ENCODE data around the gene C2orf68. TPM values are rescaled to one million over a fixed set of nuclear protein-coding genes. Genes with fewer than 3 reads are reported as not detected.

The C2orf68 gene, protein sequence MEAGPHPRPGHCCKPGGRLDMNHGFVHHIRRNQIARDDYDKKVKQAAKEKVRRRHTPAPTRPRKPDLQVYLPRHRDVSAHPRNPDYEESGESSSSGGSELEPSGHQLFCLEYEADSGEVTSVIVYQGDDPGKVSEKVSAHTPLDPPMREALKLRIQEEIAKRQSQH
- 20.2 and 24.3 TPM in 2 replicates for total RNA-seq

DNA sequence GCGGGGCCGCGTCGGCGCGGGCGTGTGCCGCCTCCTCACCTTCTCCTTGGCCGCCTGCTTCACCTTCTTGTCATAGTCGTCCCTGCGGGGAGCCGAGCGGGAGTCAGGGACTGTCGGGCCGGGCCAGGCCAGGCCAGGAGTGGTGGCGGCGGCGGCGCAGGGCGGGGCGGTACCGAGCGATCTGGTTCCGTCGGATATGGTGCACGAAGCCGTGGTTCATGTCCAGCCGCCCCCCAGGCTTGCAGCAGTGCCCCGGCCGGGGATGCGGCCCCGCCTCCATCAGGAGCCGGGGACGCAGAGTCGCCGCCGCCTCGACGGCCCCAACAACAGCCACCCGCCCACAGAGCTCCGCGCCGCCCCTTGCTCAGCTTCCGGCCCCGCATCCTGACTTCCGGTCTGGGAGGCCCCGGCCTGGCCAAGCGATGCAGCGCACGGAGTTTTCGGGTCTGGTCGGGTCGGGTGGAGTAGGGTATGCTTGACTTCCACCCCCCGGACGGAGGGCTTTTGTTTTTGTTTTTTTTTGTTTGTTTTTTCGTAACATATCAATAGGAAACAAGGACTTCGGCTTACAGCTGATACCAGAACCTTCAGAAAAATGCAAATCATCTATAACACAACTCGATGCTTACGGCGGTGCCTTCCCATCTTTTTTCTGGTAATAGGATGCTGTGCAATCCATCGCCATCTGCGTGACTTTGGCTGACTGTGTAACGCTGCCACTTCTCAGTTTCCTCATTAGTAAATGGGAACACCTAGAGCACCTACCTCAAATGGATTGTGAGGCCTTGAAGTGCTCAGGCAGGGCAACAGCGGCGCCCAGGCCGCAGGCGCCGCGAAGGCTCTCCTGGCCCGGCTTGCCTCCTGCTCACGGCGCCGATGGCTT lies at the start of gene C2orf68:
TSS of gene C2orf68 (minus strand) at position 362 of the 883 bp plus-strand sequence. CDS start at position 280, 82 bp downstream.

DNA sequence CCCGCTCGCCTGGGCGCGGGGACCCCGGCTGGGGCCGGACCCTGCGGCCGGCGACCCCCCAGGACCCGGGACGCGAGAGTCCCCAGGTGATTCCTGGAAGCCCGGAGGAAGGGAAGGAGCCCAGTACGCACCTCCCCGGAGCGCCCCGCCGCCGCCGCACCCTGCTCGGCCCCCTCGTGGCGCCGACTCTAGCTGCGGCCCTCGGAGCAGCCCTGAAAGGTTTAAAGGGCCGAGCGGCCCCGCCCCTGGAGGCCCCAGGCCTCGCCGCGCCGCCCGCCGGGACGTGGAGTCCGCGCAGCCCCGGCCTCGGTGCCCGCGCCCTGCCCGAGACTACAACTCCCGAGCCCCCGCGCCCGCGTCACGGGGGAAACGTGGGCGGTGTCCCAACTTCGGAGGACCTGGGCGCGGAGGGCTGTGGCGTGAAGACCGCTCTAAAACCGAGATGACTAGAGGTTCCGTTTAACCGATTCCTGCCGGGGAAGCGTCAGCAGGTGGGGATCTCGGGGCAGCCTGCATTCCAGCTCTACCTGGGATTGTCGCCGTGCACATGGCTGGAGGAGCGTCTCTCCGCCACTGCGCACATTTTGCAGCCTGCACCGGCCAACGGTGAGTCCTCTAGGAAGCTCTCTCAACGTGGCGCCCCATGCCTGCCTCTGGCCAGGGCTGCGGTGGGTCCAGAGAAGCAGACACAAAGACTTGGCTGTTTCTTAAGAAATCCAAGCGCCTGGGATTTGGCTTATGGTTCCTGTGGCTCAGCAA lies 9.2 kb downstream of the C2orf68 start, which contains the start of gene TMEM150A:
TSS of gene TMEM150A (minus strand) at position 223 of the 759 bp plus-strand sequence. CDS start 750 bp downstream, outside the sequence.

DNA sequence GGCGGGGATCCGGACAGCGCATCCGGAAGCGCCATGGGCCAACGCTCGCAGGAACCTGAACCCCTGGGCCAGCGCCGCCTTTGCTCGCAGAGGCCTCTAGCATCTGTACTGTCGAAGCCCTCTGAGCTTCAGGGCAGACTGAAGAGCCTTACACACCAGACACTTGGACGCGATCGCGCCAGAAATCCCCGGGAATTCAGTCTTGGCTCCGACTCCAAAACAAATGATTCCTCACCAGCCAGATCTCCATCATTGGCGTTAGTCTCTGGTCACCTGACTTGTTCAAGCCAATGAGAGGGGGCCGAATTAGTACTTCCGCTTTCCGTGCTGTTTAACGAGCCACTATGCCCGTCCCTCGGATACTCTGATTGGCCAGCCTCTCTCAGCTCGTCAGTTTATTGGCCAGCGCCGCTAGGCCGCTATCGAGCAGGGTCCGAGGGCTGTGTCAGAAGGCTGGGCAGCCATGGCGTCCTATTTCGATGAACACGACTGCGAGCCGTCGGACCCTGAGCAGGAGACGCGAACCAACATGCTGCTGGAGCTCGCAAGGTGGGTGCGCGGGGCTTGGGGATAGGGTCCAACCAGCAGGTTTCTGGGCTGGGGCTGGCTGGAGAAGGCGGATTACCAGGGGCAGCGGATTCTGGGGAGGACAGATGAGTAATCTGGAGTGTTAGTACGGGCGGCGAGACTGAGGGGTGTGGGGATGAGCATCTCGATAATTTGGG lies 16.4 kb downstream of the C2orf68 start, which contains the start of gene RNF181:
TSS of gene RNF181 (plus strand) at position 445 of the 725 bp plus-strand sequence. CDS start at position 464, 19 bp downstream.

DNA sequence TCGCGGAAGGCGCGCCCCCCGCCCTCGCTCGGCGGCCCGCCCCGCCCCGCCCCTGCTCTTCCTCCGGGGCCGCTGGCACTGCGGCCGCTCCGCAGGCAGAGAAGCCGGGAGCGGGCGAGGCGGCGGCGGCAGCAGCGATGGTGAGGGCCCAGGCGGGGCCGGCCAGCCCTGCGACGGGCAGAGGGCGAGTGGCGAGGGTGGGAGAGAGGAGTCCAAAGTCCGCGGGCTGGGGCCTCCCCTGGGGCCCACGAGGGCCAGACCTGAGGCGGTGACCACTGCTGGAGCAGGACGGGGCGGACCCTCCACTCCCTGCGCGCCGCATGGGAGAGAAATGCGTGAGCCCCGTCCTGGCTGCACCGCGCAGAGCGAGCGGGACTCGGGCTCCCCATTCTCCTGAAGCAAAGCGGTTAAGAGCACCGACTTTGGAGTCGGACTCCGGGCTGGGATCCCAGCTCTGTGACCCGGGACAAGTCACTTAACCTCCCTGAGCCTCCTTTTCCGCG lies 27.5 kb downstream of the C2orf68 start, which contains the start of gene VAMP5:
TSS of gene VAMP5 (plus strand) at position 78 of the 503 bp plus-strand sequence. CDS start at position 138, 60 bp downstream.

DNA sequence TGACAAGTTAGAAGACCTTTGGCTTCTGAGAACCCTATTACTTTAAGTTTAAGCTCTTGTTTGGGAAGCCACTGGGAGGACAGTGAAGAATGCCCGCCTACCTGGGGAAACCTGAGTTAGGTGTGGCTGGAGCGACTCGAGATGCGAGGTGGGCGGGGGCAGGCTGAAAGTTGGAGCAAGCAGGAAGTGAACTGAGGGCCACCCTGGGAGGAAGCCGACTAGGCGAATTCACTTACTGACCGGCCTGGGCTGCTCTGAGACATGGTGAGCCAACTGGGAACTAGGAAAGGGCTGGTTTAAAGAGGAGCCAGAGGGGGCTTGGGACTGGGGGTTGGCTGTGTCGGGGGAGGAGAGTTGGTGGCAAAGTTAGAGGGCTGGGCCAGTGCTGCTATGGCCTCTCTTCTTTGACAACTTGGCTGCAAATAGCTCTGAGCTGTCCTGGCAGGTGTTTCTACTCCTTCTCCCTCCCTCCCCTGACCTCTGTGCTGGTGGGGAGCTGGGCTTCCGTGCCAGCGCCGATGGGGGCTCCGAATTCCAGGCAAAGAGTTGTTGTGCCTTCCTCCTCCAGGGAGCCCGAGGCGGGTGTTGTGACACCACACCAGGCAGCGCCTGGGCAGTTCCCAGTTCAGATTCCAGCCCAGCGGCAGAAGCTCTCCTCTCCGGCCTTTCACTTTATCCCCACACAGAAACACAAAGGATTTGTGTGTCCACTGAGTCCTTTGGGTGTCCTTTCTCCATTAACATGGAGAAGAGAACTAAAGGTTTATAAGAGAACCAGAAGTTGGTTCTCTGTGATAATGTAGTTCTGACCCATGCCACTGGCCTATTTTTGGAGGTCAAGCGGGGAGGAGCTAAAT lies 34.3 kb downstream of the C2orf68 start, which contains the start of gene VAMP8:
TSS of gene VAMP8 (plus strand) at position 201 of the 857 bp plus-strand sequence. CDS start at position 262, 61 bp downstream.

DNA sequence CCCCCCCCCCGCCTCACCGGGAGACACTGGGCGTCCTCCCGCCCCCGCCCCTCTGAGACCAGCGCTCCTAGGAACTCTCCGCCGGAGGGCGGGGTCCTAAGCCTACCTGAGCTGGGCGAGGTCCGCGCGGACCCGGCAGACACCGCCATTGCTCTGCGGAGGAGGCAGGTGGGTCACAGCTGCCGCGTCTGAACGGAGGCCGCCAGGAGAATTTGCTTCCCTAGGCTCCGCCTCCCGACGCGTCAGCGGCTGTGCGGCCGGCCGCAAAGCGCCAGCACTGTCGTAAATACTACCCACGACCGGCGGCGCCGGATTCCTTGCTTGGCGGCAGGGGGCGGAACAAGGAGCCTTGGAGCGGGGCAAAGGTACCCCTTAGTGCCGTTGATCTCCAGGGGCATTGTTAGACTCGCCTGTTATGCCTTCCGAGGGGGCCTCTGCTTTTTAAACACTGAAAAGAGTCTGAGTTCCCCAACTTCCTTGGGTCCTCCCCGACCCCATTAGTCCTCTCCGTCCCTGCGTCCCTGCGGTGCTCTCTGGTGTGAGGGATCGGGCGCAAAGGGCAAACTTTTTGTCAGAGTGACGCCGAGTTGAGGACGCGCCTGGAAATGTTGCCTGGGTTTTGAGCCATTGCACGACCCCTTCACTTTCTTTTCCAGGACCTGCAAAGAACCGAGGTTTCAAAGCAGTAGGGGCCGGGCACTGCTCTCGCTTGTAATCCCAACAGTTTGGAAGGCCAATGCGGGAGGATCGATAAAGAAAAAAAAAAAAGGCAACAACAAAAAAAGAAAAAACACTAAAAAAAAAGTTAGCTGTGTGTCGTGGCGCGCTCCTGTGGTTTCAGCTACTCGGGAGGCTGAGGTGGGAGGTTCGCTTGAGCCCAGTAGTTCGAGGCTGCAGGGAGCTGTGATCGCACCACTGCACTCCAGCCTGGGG lies 50.3 kb downstream of the C2orf68 start, which contains the start of gene GGCX:
TSS of gene GGCX (minus strand) at position 214 of the 933 bp plus-strand sequence. CDS start at position 149, 65 bp downstream.

Small RNA genes within 50 kb of the gene (small RNA-seq; reads per million reads assigned to genes)
- not detected for gene RN7SL126P

Other genes starting within 250 kb of the C2orf68 start
- gene CAPG, start 201.7 kb downstream of the C2orf68 start, total RNA-seq: 148 and 262 TPM in 2 replicates
- gene SH2D6, start 193.4 kb downstream of the C2orf68 start, total RNA-seq: 1.6 TPM in 1 of 2 replicates, not detected in the other
- 240 and 245 TPM in 2 replicates for gene MAT2A, start 72.9 kb downstream of the C2orf68 start, total RNA-seq
- 49.3 and 54.7 TPM in 2 replicates for gene GGCX, start 50.6 kb downstream of the C2orf68 start, total RNA-seq
- gene VAMP8, start 34.5 kb downstream of the C2orf68 start, total RNA-seq: 1.5 and 1.9 TPM in 2 replicates
- 32.5 and 59.5 TPM in 2 replicates for gene VAMP5, start 27.6 kb downstream of the C2orf68 start, total RNA-seq
- 117 and 168 TPM in 2 replicates for gene RNF181, start 16.3 kb downstream of the C2orf68 start, total RNA-seq
- gene TMEM150A, start 9.4 kb downstream of the C2orf68 start, total RNA-seq: 15.9 and 22.7 TPM in 2 replicates
- gene USP39, start 4.1 kb upstream of the C2orf68 start, total RNA-seq: 33.5 and 39.4 TPM in 2 replicates
- not detected in 2 replicates for gene SFTPB, start 56.1 kb upstream of the C2orf68 start, total RNA-seq
- gene GNLY, start 82.3 kb upstream of the C2orf68 start, total RNA-seq: not detected in 2 replicates
- gene ATOH8, start 141.9 kb upstream of the C2orf68 start, total RNA-seq: 3.6 and 5.7 TPM in 2 replicates